Measurements from ENCODE around the gene HMGCLL1.

HMGCLL1 gene

DNA sequence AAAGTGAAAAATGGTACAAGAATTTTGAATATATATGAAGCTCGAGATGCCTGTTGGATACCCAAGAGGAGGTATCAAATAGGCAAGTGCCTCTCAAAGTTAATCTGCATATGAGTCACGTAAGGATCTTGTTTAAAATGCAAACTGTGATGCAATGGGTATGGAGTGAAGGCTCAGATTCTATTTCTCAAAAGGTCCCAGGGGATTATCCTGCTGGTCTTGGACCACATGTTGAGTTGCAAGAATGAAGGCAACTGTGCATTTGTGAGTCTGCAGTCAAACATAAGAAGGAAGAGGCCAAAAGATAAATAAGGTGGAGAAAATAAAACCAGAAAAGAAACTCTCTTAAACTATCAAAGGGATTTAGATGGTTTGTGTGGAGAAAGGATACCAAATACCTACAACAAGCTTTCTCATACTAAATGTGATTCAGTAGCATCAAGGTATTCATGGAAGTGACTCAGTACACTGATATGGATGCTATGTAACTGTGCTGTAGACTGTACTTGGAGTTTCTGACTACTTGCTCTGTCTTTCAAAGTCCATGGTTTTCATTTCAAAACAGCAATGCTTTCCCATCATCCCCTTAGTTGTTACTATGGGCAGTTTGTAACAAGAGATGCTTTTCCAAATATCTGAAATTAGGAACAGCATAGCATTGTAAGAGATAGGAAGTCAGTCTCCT is 145.4 kb downstream of the HMGCLL1 start:
- TF ChIP-seq OSR1 (CRISPR knock-in tag; IDR thresholded peaks at IDR 0.05) (no peak), RARB (CRISPR knock-in tag; IDR thresholded peaks at IDR 0.05) (no peak), CSDC2 (CRISPR knock-in tag; IDR thresholded peaks at IDR 0.05) (no peak), TCF4 (CRISPR knock-in tag; IDR thresholded peaks at IDR 0.05; ENCODE audit: borderline replicate concordance) (no peak), ESRRG (CRISPR knock-in tag; IDR thresholded peaks at IDR 0.05) (no peak), ZFP3 (CRISPR knock-in tag; IDR thresholded peaks at IDR 0.05) (no peak), ZNF70 (CRISPR knock-in tag; IDR thresholded peaks at IDR 0.05) (no peak), ARNTL (CRISPR knock-in tag; IDR thresholded peaks at IDR 0.05; ENCODE audit: borderline replicate concordance, low read depth) (no peak)
- TF ChIP-seq, protein P1, sequence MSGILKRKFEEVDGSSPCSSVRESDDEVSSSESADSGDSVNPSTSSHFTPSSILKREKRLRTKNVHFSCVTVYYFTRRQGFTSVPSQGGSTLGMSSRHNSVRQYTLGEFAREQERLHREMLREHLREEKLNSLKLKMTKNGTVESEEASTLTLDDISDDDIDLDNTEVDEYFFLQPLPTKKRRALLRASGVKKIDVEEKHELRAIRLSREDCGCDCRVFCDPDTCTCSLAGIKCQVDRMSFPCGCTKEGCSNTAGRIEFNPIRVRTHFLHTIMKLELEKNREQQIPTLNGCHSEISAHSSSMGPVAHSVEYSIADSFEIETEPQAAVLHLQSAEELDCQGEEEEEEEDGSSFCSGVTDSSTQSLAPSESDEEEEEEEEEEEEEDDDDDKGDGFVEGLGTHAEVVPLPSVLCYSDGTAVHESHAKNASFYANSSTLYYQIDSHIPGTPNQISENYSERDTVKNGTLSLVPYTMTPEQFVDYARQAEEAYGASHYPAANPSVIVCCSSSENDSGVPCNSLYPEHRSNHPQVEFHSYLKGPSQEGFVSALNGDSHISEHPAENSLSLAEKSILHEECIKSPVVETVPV (CRISPR knock-in tag; IDR thresholded peaks at IDR 0.05): no peak
- no peak for ATAC-seq

DNA sequence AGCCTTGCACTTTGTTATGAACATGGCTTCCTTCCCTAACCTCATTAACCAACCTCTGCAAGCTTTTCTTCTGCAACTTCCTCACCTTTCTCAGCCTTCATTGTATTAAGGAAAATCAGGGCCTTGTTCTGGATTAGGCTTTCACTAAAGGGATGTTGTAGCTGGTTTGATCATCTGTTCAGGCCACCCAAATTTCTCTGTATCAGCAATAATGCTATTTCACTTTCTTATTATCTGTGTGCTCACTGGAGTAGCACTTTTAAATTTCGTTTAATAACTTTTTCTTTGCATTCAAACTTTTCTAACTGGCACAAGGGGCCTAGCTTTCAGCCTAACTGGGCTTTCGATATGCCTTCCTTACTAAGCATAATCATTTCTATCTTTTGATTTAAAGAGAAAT is 155.1 kb downstream of the HMGCLL1 start:
- no peak for ATAC-seq
- TF ChIP-seq ISL1 (CRISPR knock-in tag; IDR thresholded peaks at IDR 0.05) (no peak), OSR1 (CRISPR knock-in tag; IDR thresholded peaks at IDR 0.05) (no peak), ZFP3 (CRISPR knock-in tag; IDR thresholded peaks at IDR 0.05) (no peak), CSDC2 (CRISPR knock-in tag; IDR thresholded peaks at IDR 0.05) (no peak), GLIS3 (CRISPR knock-in tag; IDR thresholded peaks at IDR 0.05) (no peak), PPARA (CRISPR knock-in tag; IDR thresholded peaks at IDR 0.05; ENCODE audit: borderline replicate concordance) (no peak), ZC3H10 (CRISPR knock-in tag; IDR thresholded peaks at IDR 0.05) (no peak), RARB (CRISPR knock-in tag; IDR thresholded peaks at IDR 0.05) (no peak), SNAI2 (CRISPR knock-in tag; IDR thresholded peaks at IDR 0.05) (no peak), ZNF8 (CRISPR knock-in tag; IDR thresholded peaks at IDR 0.05) (no peak), ESRRG (CRISPR knock-in tag; IDR thresholded peaks at IDR 0.05) (no peak), TOX (CRISPR knock-in tag; IDR thresholded peaks at IDR 0.05; ENCODE audit: borderline replicate concordance) (no peak), BACH2 (CRISPR knock-in tag; IDR thresholded peaks at IDR 0.05; ENCODE audit: borderline replicate concordance) (no peak), ARNTL (CRISPR knock-in tag; IDR thresholded peaks at IDR 0.05; ENCODE audit: borderline replicate concordance, low read depth) (no peak), ZNF565 (CRISPR knock-in tag; conservative IDR thresholded peaks at IDR 0.05; ENCODE audit: low read depth) (no peak)
- TF ChIP-seq, protein P2, sequence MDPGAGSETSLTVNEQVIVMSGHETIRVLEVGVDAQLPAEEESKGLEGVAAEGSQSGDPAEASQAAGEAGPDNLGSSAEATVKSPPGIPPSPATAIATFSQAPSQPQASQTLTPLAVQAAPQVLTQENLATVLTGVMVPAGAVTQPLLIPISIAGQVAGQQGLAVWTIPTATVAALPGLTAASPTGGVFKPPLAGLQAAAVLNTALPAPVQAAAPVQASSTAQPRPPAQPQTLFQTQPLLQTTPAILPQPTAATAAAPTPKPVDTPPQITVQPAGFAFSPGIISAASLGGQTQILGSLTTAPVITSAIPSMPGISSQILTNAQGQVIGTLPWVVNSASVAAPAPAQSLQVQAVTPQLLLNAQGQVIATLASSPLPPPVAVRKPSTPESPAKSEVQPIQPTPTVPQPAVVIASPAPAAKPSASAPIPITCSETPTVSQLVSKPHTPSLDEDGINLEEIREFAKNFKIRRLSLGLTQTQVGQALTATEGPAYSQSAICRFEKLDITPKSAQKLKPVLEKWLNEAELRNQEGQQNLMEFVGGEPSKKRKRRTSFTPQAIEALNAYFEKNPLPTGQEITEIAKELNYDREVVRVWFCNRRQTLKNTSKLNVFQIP (CRISPR knock-in tag; IDR thresholded peaks at IDR 0.05; ENCODE audit: borderline replicate concordance, low read depth): no peak
- TF ChIP-seq, protein P3, sequence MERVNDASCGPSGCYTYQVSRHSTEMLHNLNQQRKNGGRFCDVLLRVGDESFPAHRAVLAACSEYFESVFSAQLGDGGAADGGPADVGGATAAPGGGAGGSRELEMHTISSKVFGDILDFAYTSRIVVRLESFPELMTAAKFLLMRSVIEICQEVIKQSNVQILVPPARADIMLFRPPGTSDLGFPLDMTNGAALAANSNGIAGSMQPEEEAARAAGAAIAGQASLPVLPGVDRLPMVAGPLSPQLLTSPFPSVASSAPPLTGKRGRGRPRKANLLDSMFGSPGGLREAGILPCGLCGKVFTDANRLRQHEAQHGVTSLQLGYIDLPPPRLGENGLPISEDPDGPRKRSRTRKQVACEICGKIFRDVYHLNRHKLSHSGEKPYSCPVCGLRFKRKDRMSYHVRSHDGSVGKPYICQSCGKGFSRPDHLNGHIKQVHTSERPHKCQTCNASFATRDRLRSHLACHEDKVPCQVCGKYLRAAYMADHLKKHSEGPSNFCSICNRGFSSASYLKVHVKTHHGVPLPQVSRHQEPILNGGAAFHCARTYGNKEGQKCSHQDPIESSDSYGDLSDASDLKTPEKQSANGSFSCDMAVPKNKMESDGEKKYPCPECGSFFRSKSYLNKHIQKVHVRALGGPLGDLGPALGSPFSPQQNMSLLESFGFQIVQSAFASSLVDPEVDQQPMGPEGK (CRISPR knock-in tag; IDR thresholded peaks at IDR 0.05; ENCODE audit: borderline replicate concordance): no peak
- TF ChIP-seq, protein P1 (CRISPR knock-in tag; IDR thresholded peaks at IDR 0.05): no peak

DNA sequence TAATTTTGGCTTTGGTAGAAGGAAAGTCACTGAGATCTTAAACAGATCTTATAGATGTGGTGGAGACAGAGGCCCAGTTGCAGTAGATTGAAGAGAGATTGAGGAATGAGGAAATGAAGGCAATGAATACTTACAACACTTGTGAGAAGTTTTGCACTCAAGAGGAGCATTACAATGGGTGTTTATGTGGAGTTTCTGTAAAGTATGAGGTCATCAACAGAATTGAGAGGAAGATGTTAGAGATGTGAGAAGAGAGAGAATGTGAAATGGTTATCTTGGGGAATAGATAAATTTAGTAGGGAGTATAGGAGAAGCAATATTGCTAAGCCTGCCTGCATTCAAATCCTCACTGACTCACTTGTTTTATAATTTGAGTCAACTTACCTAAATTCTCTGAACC is 168.3 kb downstream of the HMGCLL1 start:
- no peak for TF ChIP-seq RARB (CRISPR knock-in tag; IDR thresholded peaks at IDR 0.05)
- no peak for TF ChIP-seq ZFP30 (CRISPR knock-in tag; IDR thresholded peaks at IDR 0.05)
- no peak for TF ChIP-seq ARNTL (CRISPR knock-in tag; IDR thresholded peaks at IDR 0.05; ENCODE audit: borderline replicate concordance, low read depth)
- TF ChIP-seq, protein P2 (CRISPR knock-in tag; IDR thresholded peaks at IDR 0.05; ENCODE audit: borderline replicate concordance, low read depth): no peak
- TF ChIP-seq, protein P4, sequence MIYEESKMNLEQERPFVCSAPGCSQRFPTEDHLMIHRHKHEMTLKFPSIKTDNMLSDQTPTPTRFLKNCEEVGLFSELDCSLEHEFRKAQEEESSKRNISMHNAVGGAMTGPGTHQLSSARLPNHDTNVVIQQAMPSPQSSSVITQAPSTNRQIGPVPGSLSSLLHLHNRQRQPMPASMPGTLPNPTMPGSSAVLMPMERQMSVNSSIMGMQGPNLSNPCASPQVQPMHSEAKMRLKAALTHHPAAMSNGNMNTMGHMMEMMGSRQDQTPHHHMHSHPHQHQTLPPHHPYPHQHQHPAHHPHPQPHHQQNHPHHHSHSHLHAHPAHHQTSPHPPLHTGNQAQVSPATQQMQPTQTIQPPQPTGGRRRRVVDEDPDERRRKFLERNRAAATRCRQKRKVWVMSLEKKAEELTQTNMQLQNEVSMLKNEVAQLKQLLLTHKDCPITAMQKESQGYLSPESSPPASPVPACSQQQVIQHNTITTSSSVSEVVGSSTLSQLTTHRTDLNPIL (CRISPR knock-in tag; IDR thresholded peaks at IDR 0.05; ENCODE audit: low read depth): no peak
- no peak for TF ChIP-seq ESRRG (CRISPR knock-in tag; IDR thresholded peaks at IDR 0.05)
- ATAC-seq: no peak

Data from SK-N-SH treated with all-trans-retinoic acid at 6 μM for 48 hours (cell line).